Stimulated activated CD8-positive, alpha-beta memory T cell treated with anti-CD3 and anti-CD28 coated beads, Interleukin-15, amount 100 ng/mL, for 1 hour (primary cell): ENCODE data around the gene SDK1.

ENCODE experiments used
- DNase-seq: peaks from one replicate; pipeline ENCODE4 v3.0.0-alpha.2; 2020; ENCODE audit warnings: low read depth

SDK1 gene, protein sequence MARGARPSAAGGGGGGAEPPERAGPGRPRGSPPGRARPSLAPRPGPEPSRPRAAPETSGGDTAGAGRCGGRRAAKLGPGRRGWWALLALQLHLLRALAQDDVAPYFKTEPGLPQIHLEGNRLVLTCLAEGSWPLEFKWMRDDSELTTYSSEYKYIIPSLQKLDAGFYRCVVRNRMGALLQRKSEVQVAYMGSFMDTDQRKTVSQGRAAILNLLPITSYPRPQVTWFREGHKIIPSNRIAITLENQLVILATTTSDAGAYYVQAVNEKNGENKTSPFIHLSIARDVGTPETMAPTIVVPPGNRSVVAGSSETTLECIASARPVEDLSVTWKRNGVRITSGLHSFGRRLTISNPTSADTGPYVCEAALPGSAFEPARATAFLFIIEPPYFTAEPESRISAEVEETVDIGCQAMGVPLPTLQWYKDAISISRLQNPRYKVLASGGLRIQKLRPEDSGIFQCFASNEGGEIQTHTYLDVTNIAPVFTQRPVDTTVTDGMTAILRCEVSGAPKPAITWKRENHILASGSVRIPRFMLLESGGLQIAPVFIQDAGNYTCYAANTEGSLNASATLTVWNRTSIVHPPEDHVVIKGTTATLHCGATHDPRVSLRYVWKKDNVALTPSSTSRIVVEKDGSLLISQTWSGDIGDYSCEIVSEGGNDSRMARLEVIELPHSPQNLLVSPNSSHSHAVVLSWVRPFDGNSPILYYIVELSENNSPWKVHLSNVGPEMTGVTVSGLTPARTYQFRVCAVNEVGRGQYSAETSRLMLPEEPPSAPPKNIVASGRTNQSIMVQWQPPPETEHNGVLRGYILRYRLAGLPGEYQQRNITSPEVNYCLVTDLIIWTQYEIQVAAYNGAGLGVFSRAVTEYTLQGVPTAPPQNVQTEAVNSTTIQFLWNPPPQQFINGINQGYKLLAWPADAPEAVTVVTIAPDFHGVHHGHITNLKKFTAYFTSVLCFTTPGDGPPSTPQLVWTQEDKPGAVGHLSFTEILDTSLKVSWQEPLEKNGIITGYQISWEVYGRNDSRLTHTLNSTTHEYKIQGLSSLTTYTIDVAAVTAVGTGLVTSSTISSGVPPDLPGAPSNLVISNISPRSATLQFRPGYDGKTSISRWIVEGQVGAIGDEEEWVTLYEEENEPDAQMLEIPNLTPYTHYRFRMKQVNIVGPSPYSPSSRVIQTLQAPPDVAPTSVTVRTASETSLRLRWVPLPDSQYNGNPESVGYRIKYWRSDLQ (N-terminal part only)

DNA sequence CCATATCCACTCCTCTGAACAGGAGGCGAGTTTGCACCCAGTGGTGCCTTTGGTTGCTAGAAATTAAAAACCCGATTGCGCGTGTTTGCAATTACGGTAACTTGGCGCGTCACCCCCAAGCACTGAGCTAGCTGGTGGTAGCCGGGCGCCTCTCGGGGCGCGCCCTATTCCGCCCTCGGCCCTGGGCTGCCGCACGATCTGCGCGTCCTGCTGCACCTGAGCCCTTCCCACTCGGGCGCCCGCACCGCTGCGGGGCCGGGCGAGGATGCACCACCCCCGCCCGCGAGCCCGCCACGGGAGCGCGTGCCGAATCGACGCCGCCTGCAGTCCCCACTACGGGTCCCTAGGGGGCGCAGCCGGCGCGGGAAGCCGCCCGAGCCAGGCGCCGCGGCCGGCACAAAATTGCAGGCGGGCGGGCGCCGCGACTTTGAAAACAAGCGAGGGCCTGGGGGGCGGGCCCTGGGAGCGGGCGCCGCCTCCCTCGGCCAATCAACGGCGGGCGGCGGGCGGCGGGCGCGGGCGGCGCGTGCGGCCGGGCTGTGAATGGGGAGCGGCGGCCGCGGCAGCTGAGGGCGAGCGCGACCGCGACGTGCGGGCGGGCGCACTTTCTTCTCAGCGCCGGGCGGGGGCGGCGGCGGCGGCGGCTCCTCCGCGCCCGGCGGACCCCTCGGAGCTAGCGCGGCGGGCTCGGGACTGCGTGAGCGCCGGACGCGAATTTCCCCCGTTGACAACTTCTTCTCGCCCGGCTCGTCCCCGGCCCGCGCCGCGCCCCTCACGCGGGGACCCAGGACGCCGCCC lies at the start of gene SDK1:
Gene SDK1 (plus strand): TSS at position 602 of the 798 bp plus-strand sequence. CDS start 335 bp downstream, outside the sequence.
- peak; percentile 74 for DNase-seq

DNA sequence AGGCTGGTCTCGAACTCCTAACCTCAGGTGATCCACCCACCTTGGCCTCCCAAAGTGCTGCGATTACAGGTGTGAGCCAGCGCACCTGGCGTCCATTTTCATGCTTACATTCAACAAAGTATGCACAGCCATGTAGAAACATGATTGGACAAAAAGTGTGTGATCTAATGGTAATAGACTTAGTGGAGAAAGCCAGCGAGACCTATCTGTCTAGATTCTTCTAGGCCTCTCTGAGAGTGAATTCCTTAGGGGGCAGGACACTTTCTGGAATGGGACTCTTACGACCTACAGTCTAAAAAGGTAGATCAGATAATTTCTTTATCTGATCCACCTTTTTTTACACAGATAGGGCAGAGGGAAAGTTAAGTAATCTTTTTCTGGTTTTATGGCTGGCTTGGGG lies 46.3 kb upstream of the SDK1 start:
- DNase-seq = no peak

DNA sequence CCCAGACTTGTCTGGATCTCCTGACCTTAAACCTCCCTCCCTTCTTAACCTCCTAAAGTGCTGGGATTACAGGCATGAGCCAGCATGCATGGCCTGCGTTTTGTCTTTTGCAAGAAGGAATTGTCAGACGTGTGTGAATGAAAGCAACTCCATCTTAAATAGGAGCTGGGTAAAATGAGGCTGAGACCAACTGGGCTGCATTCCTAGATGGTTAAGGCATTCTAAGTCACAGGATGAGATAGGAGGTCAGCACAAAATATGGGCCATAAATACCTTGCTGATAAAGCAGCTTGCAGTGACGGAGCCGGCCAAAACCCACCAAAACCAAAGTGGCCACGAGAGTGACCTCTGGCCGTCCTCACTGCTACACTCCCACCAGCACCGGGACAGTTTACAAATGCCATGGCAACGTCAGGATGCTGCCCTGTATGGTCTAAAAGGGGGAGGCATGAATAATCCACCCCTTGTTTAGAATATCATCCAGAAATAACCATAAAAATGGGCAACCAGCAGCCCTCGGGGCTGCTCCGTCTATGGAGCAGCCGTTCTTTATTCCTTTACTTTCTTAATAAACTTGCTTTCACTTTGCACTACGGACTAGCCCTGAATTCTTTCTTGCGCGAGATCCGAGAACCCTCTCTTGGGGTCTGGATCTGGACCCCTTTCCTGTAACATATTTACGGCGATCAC lies 41.2 kb upstream of the SDK1 start:
- DNase-seq = no peak

DNA sequence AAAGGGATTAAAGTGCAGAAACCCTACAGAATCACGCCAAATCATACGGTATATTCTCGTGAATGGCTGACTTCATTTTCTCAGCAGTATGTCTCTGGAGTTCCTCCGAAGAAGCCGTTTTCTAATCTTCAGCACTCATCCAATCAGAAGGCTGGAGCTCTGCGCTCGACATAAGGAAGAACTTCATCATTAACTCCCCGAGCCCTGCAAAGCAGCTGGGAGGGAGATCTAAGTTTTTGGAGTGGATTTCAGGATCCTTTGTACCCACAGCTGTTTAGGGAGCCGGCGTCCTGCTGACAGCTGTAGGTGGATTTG lies 40.7 kb upstream of the SDK1 start:
- no peak for DNase-seq

DNA sequence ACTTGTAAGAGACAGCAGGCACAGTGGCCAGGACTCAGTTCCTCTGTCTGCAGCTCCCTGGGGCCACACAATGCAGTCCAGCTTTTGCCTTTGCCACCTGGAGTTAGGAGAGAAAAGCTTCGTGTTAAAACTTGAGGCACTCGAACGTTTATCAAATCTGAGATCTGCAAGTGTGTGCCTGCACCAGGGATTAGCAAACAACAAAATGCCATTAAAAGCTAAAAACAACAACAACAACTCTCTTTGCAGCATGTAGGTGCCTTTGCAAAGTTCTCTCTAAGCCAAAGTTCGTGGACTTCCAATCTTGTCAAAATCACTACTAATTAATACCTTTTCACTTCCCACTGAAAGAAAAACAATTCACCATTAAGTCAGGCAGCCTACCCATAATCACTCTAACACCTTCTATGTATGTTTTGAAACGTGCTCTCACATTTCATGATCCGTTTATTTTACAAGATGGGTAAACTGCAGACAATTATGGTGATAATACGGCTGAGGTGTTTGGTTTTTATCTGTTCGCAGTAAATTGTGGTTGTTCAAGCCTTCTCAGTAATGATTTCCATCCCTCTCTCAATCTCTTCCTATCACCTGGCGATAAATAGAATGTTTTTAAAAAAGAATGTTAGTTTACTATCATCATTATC lies 36.2 kb upstream of the SDK1 start:
- DNase-seq = no peak

DNA sequence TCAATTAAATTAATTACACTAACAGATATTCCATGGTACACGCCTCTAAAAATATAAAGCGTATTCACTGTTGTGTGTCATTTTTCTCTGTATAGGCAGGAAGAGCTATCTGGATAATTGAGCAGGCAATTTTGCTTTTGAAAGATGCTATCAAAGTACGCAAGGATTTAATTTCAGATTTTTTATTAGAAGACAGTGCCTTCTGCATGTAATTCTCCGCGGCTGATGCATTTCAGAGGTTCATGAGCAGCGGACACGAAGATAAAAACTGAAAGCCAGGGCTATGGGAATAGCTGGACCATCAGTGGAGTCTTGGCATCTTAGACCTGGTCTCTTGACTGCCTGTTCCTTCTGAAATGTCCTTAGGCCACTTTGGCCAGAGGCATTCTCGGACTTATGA lies 35.7 kb upstream of the SDK1 start:
- DNase-seq = no peak

DNA sequence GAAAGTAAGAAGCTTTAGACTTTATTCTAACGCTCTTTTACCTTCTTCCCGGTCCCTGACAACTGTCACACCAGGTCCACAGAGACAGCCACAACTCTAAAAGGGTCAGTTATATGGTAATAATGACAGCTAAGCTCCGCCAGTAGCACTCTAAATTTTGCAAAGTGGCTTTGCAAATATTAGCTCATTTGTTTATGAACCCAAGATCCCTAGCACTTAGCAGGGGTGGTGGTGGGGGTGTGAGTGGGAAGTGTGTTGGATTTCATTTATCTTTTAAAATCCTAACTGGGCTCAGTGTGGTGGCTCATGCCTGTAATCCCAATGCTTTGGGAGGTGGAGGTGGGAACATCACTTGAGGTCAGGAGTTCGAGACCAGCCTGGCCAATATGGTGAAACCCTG lies 34.8 kb upstream of the SDK1 start:
- DNase-seq = no peak

DNA sequence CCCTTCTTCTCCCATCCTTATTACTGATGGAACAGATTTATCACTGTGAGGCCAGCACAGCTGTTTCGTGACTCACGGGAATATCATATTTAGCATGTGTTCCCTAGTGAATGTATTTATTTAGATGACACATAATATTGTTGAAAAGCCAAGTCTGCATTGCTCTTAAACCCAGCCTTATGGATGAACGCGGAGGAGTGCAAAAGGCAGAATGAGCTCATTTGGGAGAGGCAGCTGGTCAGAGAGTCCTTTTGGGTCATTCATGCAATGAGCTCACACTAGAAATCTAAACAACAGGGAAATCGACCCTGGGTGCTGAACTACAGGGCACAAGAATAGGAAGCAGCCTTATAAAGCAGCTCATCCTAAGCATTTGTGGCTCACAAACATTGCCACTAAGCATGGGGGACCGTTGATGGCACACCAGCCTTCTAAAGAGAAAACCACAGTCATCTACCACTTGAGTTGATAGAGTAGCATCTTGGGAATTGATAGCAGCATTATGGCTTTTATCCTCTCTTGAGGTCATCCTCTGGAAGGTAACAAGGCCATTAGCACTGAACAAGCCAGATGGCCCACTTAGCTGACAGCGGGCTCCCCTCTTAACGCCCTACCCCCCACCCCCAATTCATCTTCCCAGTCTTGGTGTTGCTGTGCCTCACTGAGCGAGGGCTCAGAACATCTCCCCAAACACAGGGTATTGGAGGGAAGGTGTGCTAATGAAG lies 32.9 kb upstream of the SDK1 start:
- no peak for DNase-seq

DNA sequence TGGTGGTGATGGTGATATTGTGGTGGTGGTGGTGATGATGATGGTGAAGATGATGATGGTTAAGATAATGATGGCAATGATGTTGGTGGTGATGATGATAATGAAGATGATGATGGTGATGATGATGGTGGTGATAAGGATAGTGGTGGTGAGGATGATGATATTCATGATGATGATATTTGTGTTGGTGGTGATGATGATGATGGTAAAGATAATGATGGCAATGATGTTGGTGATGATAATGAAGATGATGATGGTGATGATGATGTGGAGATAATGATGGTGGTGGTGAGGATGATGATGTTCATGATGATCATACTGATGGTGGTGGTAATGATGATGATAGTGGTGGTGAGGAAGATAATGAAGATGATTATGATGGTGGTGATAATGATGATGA lies 30.7 kb upstream of the SDK1 start:
- no peak for DNase-seq

DNA sequence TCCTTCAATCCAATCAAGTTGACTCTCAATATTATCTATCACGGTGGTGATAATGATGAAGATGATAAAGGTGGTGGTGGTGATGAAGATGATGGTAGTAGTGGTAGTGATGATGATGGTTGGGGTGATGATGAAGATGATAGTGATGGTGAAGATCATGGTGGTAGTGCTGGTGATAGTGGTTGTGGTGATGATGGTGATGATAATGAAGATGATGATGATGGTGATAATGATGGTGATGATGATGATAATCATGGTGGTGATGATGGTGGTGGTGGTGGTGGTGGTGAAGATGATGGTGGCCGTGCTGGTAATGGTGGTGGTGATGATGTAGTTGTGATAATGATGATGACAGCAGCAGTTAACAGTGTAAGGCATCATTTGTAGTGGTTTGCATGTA lies 29.8 kb upstream of the SDK1 start:
- DNase-seq = no peak

DNA sequence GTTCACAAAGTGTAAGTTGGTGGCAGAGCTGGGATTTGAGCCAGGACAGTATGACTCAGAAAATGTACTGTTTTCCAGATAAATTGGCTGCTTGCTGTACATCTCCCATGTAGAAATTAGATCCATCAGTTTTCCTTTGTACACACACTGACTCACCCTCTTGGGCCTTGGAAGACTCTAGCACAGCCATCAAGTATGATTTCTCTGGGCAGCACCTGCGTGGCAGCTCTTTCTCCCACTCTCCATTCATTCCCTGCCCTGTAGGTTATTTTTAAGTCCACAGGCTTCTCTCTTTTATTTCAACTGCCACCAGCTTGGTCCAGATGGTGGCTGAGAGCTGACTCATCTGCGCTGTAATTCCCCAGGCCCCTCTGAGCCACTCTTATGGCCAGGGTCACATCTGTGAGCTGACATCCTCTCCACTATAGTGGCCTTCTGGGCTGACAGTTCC lies 28.3 kb upstream of the SDK1 start:
- DNase-seq = no peak

DNA sequence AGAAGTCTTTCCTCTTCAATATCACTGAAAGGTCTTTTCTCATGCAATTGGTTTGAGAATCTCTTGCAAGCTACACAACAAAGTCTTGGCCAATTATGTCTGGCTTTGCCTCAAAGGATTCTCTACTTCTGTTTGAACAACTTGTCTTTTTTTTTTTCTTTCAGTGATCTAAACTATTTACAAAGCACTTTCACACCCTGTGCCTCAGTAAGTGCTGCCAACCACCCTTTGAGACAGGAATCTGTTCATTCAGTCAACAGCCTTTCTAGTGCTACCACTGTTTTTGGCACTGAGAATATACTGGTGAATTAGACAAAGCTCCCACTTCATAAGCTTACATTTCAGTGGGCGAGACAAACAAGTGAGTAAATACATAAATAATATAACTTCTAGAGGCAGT lies 26.9 kb upstream of the SDK1 start:
- no peak for DNase-seq

DNA sequence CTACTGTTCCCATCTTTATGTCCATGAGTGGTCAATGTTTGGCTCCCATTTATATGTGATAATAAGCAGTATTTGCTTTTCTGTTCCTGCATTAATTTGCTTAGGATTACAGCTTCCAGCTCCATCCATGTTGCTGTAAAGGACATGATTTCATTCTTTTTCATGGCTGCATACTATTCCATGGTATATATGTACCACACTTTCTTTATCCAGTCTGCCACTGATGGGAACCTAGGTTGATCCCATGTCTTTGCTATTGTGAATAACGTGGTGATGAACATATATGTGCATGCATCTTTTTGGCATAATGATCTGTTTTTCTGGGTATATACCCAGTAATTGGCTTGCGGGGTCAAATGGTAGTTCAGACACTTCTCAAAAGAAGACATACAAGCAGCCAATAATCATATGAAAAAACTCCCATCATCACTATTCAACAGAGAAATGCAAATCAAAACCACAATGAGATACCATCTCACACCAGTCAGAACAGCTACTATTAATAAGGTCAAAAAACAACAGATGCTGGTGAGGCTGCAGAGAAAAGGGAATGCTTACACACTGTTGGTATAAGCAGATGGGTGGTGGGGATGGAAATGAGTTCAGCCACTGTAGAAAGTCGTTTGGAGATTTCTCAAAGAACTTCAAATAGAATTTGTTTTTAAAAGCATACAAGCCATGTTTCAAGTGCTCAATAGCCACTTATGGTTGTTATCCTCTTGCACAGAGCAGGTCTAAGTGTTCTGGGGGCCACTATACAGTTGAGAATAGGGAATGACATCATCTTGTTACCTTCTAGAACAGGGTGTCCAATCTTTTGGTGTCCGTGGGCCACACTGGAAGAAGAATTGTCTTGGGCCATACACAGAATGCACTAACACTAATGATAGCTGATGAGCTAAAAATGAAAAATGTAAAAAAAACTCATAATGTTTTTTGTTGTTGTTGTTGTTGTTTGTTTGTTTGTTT lies 23.2 kb upstream of the SDK1 start:
- no peak for DNase-seq

DNA sequence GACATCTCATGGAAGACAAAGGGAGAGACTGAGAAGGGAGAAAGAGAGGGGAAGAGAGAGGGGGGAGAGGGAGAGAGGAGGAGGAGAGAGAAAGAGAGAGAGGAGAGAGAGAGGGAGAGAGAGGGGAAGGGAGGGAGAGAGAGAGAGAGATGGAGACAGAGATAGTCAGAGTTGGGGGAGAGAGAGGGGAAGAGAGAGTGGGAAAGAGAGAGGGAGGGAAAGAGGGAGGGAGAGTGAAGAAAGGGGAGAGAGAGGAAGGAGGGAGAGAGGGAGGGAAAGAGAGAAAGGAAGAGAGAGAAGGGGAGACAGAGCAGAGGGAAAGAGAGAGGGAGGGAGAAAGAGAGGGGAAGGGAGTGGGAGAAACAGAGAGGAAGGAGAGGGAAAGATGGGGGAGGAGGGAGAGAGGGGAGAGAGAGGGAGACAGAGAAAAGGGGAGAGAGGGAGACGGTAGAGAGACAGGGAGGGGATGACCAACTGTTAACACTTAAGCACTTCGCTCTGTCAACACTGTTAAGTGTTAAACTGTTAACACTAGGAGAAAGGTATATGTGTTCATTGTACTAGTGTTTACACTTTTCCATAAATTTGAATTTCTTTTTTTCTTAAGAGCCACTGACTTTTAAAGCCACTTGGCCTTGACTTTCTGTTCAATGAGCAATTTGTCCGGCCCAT lies 21.8 kb upstream of the SDK1 start:
- DNase-seq = no peak

DNA sequence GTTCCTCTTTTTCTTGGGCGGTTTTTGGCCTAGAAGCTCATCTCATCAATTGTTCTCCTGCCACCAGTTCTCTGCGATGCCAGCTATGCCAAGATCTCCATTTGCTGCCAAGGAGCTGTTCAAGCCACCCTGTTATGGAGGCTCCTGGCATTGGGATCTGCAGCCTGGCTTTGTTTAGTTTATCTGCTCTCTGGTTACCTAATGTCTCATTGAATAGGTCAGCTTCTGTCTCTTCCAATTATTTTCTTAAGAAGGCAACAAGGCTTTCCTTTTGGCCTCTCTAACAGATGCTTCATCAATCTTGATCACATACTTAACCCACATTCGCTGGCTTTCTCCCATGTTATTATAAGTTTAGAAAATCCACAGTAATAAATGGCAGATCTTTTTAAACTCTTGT lies 20.6 kb upstream of the SDK1 start:
- no peak for DNase-seq

DNA sequence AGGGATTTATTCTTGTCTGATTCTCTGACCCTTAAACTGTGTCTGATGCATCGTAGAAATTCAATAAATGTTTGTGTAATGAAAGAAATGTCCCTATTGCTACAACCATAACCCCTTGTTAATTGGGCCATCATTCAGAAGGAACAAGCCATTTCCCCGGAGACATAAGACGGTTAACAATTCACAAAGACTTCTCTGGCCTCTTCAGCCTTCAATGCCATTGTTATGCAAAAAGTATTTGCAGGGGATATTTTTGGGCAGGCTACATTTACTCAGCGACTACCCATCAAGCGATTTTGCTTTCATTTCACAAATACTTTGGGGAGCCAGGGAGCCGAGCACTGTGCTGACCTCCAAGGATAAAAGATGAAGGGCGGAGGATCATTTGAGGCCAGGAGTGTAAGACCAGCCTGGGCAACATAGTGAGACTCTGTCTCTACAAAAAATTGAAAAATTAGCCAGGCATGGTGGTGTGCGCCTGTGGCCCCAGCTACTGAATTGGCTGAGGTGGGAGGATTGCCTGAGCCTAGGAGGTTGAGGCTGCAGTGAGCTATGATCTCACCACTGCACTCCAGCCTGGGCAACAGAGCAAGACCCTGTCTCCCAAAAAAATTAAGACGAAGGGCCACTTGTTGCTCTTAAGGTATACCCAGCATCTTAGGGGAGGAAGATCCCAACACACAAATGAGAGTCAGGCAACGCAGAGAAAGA lies 20.0 kb upstream of the SDK1 start:
- no peak for DNase-seq

DNA sequence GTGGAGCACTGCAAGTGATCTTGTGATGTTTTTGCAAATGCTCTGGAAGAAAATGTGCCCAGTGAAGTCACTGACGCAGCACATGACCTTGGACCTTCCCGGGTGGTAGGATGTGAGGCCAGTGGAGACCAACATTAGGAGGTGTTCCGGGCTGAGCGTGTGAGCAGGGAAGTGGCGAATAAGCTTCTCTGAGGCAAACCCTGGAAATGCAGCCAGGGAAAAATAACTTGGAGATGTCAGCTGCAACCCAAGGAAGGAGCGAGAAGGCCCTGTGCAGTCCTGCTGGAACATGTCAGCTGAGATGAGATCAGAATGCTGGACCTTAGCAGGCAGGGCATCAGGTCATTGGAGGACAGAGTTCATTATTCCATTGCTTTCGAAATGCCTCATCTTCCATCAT lies 18.6 kb upstream of the SDK1 start:
- no peak for DNase-seq
